ENCODE measurements around the gene HOXA5. TPM values are rescaled to one million over a fixed set of nuclear protein-coding genes. Genes with fewer than 3 reads are reported as not detected.
A peak's percentile ranks its signal among the peaks of the same experiment; 100 is the strongest.

The HOXA5 gene
- total RNA-seq, 2 donors from 2014 or later, result 13.0 to 16.2 TPM

GRCh38 chr7:27145914-27146412 lies 2.5 kb upstream of the HOXA5 start:
- ATAC-seq, result no peak
- intact Hi-C loops (cut with DNase I, micrococcal nuclease), result no loop called here
- peak in 1 of 2 donors; percentile 35 for DNase-seq

DNA sequence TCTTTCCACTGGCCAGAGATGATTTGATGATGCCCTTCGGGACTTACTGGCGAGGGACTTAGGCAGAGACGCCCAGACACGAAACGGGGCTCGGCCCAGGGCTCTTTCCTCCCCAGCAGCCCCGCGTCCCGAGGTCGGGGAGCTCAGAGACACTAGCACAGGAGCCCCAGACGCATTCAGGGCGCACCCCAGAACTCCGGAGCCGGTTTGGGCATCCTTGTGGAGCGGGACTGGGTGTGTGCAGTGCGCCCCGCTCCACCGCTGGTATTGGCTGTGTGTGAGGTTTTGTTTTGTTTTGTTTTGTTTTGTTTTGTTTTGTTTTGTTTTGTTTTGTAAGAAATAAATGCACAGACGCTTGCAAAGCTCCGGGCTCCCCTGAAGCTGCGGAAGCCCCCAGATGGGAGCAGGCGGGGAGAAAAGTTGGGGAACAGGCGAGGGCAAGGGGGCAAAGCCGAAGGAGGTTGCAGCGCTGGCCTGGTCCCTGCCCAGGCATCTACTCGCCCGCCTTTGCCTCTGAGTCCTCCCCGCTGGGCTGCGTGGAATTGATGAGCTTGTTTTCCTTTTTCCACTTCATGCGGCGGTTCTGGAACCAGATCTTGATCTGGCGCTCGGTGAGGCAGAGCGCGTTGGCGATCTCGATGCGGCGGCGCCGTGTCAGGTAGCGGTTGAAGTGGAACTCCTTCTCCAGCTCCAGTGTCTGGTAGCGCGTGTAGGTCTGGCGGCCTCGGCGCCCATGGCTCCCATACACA lies 1.9 kb upstream of the HOXA5 start:
- ATAC-seq (no peak), DNase-seq (peak in 1 of 2 donors; percentile 47)
- intact Hi-C loops (cut with DNase I, micrococcal nuclease), result no loop called here

- DNase-seq (no peak), ATAC-seq (no peak)
- intact Hi-C loops (cut with DNase I, micrococcal nuclease), result loop anchor here in 1 of 2 donors (5.0 kb wide), 1 partner anchor 287 kb away; no protein-coding TSS in a partner anchor
Measured at GRCh38 chr7:27144781-27145164, 1.3 kb upstream of the HOXA5 start.

- no peak for DNase-seq
- intact Hi-C loops (cut with DNase I, micrococcal nuclease), result loop anchor here in 1 of 2 donors (5.0 kb wide), 1 partner anchor 287 kb away; no protein-coding TSS in a partner anchor
- ATAC-seq, result peak; percentile 10
Measured at GRCh38 chr7:27143950-27144780, 684 bp upstream of the HOXA5 start.

GRCh38 chr7:27142580-27143022 lies 880 bp downstream of the HOXA5 start:
- no peak for DNase-seq
- no peak for ATAC-seq
- intact Hi-C loops (cut with DNase I, micrococcal nuclease), result loop anchor here in 1 of 2 donors (5.0 kb wide), 1 partner anchor 285 kb away; no protein-coding TSS in a partner anchor

DNA sequence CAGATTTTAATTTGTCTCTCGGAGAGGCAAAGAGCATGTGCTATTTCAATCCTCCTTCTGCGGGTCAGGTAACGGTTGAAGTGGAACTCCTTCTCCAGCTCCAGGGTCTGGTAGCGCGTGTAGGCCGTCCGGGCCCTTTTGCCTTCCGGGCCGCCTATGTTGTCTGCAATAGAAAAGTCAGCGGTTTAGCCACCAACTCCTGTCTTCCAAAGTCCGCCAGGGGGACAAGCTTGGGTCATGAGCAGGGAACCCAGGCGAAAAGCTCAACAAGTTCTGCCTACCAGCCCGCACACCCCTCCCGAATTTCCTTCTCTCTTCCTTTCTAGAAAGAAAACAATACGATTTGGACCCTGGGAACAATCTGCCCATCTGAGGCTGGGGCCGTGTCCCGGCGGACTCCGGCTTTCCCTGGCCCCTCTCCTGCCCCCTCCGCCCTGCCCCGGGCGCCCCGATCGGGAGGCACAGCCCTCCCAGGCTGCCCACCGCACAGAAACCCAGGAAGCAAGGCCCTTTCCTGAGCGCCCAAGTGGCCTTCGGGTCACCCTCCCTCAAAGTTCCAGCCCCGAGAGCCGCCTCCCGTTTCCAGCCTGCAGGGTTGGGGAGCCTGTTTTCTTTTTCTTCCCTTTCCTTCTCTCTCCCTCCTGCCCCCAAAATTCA lies 1.4 kb downstream of the HOXA5 start:
- intact Hi-C loops (cut with DNase I, micrococcal nuclease), result loop anchor here in 1 of 2 donors (5.0 kb wide), 1 partner anchor 285 kb away; no protein-coding TSS in a partner anchor
- peak in 1 of 2 donors; percentile 43 for DNase-seq
- ATAC-seq, result no peak

DNA sequence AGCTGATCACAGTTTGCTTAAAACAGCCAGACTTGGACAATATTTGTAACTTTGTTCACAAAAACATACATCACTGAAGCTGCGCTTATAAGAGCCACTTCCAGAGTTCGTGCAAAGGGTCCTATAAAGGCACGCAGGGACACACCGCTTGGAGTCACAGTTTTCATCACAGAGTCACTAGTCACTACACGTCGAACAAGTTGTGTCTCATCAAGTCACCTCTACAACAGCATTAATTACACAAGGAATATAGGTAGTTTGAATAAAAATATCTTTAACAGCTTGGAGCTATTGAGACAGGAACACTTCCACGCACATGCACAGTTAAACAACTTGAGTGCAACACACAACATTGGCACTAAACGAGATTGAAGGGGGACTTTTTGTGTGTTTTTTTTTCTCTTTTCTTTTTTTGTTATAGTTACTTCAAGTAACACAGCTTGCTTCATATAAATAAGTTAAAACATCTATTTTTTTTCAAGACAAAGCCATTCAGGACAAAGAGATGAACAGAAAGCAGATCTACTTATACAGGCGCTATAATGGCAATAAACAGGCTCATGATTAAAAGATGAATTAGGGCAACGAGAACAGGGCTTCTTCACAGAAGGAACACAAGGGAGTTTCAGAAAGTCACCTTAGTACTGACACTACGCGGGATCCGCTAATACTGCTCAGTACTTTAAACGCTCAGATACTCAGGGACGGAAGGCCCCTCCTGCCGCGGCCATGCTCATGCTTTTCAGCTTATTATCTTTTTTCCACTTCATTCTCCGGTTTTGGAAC lies 2.2 kb downstream of the HOXA5 start:
- intact Hi-C loops (cut with DNase I, micrococcal nuclease), result loop anchor here in 1 of 2 donors (5.0 kb wide), 1 partner anchor 284 kb away; no protein-coding TSS in a partner anchor
- DNase-seq (no peak), ATAC-seq (no peak)

- ATAC-seq (peak; percentile 56), DNase-seq (peak in 1 of 2 donors; percentile 63)
- intact Hi-C loops (cut with DNase I, micrococcal nuclease), result loop anchor here in 1 of 2 donors (5.0 kb wide), 1 partner anchor 283 kb away; no protein-coding TSS in a partner anchor
Measured at GRCh38 chr7:27140126-27140857, 3.2 kb downstream of the HOXA5 start.

DNA sequence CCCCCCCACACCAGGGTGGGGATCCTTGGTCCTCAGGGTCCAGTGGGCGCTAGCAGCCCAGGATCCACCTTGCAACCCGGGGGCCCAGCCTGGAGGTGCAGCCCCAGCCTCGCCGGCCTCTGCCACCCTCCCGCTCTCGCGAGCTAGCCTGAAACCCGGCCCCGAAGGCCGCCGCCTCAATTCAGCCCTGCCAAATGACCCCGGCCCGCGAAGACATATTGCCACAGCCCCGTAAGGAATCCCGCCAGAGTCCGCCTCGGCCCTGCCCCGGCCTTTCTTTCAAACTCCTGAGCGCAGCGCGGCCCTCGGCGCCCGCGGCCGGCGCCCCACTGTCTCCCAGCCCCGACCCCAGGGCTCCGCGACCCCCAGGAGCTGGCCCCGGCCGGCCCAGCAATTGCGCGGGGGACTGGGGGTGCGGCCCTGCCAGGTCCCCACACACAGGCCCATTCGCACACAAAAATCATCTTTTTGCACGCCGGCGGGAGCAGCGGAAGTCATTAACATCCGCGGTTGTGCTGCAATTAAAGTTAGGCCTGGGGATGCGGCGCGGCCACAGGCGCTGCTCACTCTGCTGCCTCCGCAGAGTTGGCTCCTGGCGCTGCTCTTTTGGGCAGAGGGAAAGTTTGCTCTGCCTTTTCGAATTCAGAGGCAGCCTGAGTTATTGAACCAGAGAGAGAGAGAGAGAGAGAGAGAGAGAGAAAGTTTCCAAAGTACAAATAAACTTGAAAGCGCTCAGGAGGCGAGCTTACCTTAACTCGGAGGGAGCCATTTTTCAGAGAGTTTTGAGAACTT lies 4.0 kb downstream of the HOXA5 start:
- DNase-seq, result peak in 1 of 2 donors; percentile 31
- ATAC-seq, result peak; percentile 9
- intact Hi-C loops (cut with DNase I, micrococcal nuclease), result loop anchor here in 1 of 2 donors (5.0 kb wide), 1 partner anchor 282 kb away; no protein-coding TSS in a partner anchor

DNA sequence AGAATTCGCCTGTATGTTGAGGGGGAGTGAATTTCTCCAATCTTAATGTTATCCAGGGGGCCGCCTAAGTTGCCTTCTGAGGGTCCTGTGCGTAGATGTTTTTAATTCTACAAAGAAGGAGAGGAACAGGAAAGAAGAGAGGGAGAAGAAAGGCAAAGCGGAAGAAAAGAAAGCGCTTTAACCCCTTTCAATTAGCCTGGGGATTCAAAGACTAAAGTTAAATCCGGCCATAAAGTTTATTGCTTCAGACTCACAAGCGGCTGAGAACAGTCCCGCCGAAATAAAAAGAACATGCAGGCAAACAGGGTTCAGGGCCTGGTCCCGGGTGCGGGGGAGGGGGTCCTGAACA lies 4.5 kb downstream of the HOXA5 start:
- intact Hi-C loops (cut with DNase I, micrococcal nuclease), result no loop called here
- ATAC-seq, result peak; percentile 19
- no peak for DNase-seq

DNA sequence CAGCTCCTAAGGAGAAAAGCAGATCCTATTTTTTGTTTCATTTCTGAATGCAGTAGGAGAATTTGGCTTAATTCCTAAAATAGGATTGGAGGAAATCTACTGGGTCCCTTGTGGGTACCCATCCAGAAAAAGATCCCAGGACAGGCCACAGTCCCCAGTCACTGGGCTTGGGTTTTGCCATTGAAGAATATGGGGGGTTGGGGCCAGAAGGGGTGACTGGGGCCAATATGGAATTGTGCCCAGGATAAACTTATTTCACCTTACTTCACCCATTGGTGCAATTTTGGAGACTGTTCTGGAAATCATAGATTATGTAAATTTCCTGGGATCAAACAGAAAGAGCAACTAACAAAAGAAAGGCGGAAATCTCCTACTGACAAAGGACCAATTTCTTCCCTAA lies 5.0 kb downstream of the HOXA5 start:
- no peak for ATAC-seq

GRCh38 chr7:27137640-27138315 lies 5.7 kb downstream of the HOXA5 start:
- ATAC-seq, result no peak
- no peak for DNase-seq

More for the DNA sequence above, 5.0 kb downstream of the HOXA5 start:
- no peak for DNase-seq
- intact Hi-C loops (cut with DNase I, micrococcal nuclease), result no loop called here

GRCh38 chr7:27134392-27134791 lies 9.1 kb downstream of the HOXA5 start:
- intact Hi-C loops (cut with DNase I, micrococcal nuclease), result no loop called here
- DNase-seq, result peak in 1 of 2 donors; percentile 39
- no peak for ATAC-seq

More at GRCh38 chr7:27137640-27138315, 5.7 kb downstream of the HOXA5 start:
- intact Hi-C loops (cut with DNase I, micrococcal nuclease), result no loop called here

DNA sequence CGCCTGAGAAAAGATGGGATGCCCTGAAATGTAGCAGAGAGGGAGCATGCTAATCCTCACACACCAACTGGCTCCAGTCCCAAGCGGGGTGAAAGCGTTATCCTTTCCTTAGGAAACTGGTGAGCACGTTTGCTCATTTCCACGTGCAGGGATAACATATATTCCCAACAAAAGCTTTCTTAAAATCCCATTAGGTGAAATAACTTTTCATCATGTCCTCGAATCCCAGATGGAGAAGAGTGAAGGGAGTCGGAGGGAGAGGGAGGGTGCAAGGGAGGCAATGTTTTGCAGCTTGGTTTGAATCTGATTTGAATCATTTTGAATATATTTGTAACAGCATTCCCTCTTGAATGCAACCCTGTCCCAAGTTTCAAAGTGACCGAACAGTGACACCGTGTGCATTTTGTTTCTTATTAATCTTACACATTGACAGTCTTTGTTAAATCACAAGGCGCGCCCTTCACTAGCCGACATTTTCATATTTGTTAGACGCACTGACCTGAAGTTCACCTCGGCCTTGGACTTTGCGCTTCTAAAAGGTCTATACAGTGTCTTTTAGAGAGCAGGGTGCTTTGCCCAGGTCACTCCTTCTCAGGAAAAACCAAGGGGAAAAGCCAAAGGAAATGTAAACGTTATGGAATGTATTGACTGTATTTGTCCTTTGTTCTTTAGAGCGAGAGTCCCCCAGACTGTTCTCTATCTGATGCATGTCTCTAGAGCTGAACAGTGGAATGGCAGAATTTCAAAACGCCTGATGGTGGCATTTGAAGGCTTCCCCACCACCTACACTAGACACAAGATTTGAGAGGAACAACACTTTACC lies 9.9 kb downstream of the HOXA5 start:
- intact Hi-C loops (cut with DNase I, micrococcal nuclease), result no loop called here
- DNase-seq (peak in 1 of 2 donors; percentile 45), ATAC-seq (no peak)

GRCh38 chr7:27132978-27133377 lies 10.5 kb downstream of the HOXA5 start:
- DNase-seq (no peak), ATAC-seq (no peak)
- intact Hi-C loops (cut with DNase I, micrococcal nuclease), result no loop called here
